HG03469 (cell line): ENCODE results near the gene CCDC177.

ENCODE experiments used
- ATAC-seq: cut with Tn5 transposase; IDR thresholded peaks from one replicate; pipeline ENCODE4 v1.9.1; 2021; ENCODE audit warnings: mild to moderate bottlenecking, moderate library complexity, moderate number of reproducible peaks; ENCODE audit not compliant: unreplicated experiment

Gene CCDC177

GRCh38 chr14:69569859-69570258, 4.8 kb downstream of the CCDC177 start:
- no peak for ATAC-seq

GRCh38 chr14:69567563-69567962, 7.1 kb downstream of the CCDC177 start:
- ATAC-seq: no peak

- ATAC-seq: no peak
Measured at GRCh38 chr14:69561893-69562292, 12.8 kb downstream of the CCDC177 start.

- no peak for ATAC-seq
Measured at GRCh38 chr14:69560826-69561225, 13.8 kb downstream of the CCDC177 start.

- no peak for ATAC-seq
Measured at GRCh38 chr14:69559581-69560011, 15.1 kb downstream of the CCDC177 start.

- ATAC-seq: no peak
Measured at GRCh38 chr14:69558774-69559173, 15.9 kb downstream of the CCDC177 start.

GRCh38 chr14:69554500-69554899, 20.2 kb downstream of the CCDC177 start:
- no peak for ATAC-seq

- no peak for ATAC-seq
Measured at GRCh38 chr14:69553252-69553651, 21.4 kb downstream of the CCDC177 start.

- ATAC-seq: no peak
Measured at GRCh38 chr14:69551511-69551910, 23.2 kb downstream of the CCDC177 start.

- ATAC-seq: no peak
Measured at GRCh38 chr14:69548566-69548965, 26.1 kb downstream of the CCDC177 start.

GRCh38 chr14:69547701-69548348, 26.8 kb downstream of the CCDC177 start:
- ATAC-seq: no peak

- no peak for ATAC-seq
Measured at GRCh38 chr14:69543341-69544115, 31.1 kb downstream of the CCDC177 start.

- no peak for ATAC-seq
Measured at GRCh38 chr14:69542311-69542710, 32.4 kb downstream of the CCDC177 start.

- no peak for ATAC-seq
Measured at GRCh38 chr14:69540654-69541335, 33.9 kb downstream of the CCDC177 start.

GRCh38 chr14:69539631-69540410, 34.9 kb downstream of the CCDC177 start:
- ATAC-seq: no peak

- ATAC-seq: no peak
Measured at GRCh38 chr14:69538766-69539165, 35.9 kb downstream of the CCDC177 start.

- no peak for ATAC-seq
Measured at GRCh38 chr14:69537900-69538299, 36.8 kb downstream of the CCDC177 start.

- ATAC-seq: no peak
Measured at GRCh38 chr14:69536971-69537370, 37.7 kb downstream of the CCDC177 start.

GRCh38 chr14:69535230-69535848, 39.3 kb downstream of the CCDC177 start:
- no peak for ATAC-seq

- no peak for ATAC-seq
Measured at GRCh38 chr14:69532561-69533340, 41.9 kb downstream of the CCDC177 start.
